NCI-H2196 treated with DMSO at 0.1 percent for 48 hours (cell line): Measurements from ENCODE around the gene SPNS2.

ENCODE experiments used
- DNase-seq: peaks from one replicate; lab custom pipeline; 2025; ENCODE audit not compliant: unreplicated experiment; lab: John Stamatoyannopoulos, UW

The SPNS2 gene

DNA sequence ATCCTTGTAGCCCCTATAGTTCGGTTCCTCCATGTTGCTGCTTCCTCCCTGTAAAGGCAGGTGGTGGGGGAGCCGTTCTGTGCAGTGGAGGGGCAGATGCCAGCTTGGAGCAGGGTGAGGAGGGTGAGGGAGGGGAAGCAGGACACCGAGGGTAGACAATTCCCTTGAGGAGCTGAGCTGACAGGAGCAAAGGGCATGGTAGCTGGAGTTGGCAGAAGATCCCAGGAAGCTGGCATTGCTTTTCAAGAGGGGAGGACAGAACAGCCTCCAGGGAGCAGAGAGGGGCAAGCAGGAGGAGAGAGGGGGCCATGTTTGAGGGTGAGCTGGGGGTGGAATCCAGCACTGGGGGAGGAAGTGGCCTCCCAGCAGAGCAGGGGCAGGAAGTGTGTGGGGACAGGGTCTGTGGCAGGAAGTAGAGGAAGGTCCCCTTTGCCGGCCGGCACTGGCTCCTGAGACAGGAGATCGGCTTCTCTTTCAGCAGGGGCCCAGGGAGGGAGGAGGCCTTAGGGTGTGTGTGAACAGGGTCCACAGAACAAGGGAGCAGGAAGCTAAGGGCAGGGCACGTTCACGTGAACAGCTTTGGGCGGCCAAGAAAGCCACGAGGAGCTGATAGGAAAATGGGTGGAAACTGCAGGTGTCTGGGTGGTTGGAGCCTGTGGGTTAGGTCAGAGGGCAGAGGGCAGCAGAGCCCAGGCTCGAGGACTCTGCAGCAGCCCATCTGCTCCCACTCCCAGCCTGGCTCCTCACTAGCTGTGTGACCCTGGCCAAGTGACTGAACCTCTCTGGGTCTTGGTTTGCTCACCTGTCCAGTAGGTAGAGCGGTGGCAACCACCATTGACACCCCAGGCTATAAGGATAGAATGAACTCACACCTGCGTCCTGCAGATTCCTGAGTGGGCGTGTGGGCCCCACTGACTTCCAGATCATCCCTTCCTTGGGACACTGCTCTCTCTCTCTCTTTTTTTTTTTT is 17.5 kb upstream of the SPNS2 start:
- no peak for DNase-seq

GRCh38 chr17:4482338-4483011 is 16.2 kb upstream of the SPNS2 start:
- no peak for DNase-seq

DNA sequence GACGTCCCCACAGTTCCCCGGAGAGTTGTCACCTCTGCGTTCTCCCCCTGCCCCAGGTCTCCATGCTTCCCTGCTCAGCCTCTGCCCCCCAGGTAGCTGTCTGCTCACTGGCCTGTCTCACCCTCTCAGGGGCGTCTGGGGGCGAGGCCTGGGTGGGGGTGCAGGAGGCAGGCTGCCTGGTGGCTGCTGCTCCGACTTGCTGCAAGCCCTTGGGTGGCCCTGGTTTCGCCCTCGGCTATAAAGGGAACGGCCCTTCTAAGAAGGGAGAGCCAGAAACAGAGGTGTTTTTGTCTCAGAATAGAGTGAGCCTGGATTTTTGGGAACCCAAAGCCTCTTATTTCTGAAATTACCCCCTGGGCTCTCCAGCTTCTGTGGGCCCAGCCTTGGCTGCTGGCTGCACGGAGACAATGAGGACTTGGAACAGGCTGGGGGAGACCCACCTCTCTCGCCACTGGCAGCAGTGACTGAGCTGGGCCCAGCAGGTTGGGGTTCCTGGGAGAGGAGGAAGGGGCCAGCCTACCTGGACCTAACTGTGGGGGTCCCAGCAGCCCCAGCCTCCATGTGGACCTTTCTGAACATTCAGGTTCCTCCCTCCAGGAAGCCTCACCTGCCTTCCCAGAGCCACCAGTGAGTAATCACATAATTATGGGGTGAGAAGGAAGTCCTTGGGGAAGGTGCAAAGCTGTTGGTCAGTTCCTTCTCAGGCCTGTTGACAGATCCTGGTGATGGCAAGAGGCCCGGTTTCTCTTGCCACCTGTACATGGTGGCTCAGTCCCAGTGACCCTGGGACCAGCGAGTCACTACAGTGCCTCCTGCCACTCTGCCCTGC is 15.5 kb upstream of the SPNS2 start:
- peak; percentile 47 for DNase-seq

GRCh38 chr17:4485676-4486646 is 12.7 kb upstream of the SPNS2 start:
- DNase-seq: no peak

DNA sequence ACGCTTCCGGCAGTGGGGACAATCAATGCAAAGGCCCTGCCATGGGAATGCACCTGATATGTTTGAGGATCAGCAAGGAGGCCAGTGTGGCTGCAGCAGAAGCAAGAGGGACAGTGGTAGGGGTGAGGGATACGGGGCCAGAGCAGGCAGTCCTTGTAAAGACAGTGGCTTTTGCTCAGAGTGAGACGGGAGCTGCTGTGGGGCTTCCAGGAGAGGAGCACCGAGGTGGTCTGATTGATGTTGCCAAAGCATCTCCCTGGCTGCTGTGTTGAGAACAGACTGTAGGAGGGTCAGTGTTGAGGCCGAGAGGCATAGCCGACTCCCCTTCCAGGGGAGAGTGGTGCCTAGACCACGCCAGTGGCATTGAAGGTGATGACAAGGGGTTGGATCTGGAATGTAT is 11.4 kb upstream of the SPNS2 start:
- DNase-seq: no peak

GRCh38 chr17:4487820-4488716 is 10.6 kb upstream of the SPNS2 start:
- DNase-seq: no peak

DNA sequence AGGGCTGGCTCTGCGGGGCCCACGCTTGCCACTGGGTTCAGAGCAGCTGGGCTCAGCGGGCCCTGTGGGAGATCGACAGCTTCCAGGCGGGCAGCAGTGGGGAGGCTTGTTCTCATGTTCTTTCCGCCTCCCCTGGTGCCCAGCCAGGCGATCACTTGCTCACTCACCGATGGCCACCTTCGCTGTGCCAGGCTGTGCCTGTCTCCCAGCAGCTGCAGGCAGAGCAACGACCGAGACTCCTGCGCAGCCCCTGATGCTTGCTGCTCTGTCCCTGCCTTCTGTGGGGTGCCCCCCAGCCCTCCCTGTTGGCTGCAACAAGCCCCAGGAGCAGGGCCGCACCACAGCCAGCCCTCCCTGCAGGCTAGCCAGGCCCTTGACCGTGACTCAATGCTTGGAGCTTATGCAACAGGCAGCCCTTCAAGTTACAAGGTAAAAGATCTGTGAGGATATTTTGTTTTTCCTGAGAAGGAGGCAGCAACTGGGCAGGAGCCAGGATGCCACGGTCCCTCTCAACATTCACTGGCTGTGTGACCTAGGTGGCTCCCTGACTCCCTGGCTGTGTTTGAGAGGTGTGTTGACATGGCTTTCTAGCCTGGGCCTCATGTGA is 9.6 kb upstream of the SPNS2 start:
- DNase-seq: no peak

DNA sequence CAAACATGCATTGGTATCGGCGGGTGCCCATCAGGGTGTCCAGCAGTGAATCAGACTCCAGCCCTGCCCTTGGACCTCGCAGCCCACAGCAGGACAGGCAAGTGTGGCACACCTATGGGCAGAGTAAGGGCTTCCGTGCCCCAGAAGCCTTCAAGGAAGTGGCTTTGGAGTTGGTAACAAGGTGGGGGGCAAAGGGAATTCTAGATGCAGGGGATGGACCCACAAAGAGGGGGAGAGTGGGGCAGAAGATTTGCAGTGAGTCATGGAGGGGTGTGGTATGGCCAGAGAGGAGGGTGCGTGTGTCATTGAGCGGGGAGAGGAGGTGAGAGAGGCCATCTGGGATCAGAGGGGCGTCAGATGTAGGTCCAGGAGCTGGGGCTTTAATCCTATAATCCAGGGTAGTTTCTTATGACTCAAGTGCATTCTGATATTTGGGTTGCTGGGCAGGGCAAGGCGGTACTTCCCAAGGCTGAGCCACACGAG is 8.5 kb upstream of the SPNS2 start:
- DNase-seq: no peak

DNA sequence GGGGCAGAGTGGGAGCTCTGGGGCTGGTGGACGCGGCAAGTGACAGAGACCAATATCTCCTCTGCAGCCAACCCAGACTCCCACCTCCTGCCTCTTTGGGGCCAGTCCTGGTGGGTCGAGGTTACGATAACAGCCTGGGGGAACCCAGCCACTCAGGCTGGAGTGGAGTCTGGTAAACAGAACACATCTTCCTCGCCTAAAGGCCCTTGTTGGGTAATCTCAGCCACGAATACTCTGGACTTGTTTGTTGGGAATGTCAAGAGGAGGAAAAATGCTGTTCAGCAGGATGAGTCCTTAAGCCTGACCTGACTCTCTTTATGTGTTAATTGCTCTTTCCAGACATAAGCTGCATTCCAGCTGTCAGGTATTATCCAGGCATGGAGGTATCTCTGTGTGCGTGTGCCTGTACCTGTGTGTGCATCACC is 8.0 kb upstream of the SPNS2 start:
- no peak for DNase-seq

- no peak for DNase-seq
Observed at GRCh38 chr17:4492721-4493561, 5.7 kb upstream of the SPNS2 start.

DNA sequence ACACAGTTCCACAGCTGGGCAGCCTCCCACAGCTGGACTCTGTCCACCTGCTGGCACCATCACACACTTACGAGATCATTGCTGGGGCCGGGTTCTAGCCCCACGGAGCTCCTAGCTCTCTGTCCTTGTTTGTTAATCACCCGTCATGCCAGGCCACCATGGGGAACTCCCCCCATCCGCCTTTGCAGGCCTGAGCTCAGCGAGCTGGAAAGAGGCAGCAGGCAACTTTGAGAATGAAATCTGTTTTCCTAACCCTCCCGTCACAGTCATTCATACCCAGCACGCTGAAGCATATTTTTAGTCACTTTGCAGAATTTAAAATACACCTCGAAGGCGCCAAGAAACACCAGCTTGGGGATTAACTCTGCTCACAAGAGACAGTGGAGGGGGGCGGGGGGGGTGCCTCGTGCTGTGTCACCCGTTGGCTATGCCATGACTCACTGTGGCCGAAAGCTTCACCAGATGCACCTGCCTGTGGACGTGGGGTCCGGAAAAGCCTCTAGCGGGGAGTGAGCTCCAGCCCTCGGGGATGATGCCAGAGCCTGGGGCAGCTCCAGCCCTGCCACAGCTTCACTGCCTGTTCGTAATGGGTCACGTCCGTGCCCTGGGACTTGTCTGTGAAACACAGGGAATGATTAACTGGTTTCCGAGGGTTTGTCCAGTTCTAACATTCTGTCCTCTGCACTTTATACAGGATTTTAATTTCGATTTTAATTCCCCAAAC is 1.4 kb upstream of the SPNS2 start:
- no peak for DNase-seq

- DNase-seq: no peak
Observed at GRCh38 chr17:4499431-4500190, 930 bp downstream of the SPNS2 start.

DNA sequence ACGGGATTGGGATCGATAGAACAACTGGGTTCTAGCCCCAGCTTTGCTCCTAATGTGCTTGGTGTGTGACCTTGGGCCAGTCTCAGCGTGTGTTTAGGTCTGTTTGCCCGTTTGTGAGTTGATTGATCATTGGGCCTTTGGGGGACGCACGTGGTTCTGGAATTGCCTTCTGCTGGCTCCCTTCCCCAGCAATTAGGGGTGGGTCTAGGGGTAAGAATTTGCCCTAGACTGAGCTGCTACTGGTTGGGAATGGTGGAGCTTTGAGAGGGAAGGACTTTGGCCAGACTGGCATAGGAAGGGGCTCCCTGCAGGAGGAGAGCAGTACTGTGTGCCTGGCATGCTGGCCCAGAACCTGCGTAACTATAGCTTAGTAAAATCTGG is 1.5 kb downstream of the SPNS2 start:
- DNase-seq: no peak

GRCh38 chr17:4501295-4501949 is 2.7 kb downstream of the SPNS2 start:
- DNase-seq: no peak

GRCh38 chr17:4502466-4503154 is 3.9 kb downstream of the SPNS2 start:
- DNase-seq: no peak
